Astrocyte of the spinal cord (primary cell): ENCODE results near the gene RPS6KA2.

Source experiments
- DNase-seq: peaks from one replicate; pipeline ENCODE4 v3.0.0; 2011; ENCODE audit warnings: low read depth, low spot score
- H3K4me3 ChIP-seq: 2 replicates; pipeline ENCODE4 v1.5.1; 2011; ENCODE audit warnings: low read depth, mild to moderate bottlenecking, low read length, moderate library complexity
- in situ Hi-C: cut with HindIII; loops from 2 replicates; pipeline ENCODE4 v1.10.0; 2017; ENCODE audit warnings: low sequenced_read_pairs
- TF ChIP-seq, protein P1 (sequence below): IDR thresholded peaks from 2 replicates; pipeline ENCODE4 v1.5.1; 2012; ENCODE audit warnings: low read depth, mild to moderate bottlenecking, low read length, inconsistent platforms

RPS6KA2 gene

DNA sequence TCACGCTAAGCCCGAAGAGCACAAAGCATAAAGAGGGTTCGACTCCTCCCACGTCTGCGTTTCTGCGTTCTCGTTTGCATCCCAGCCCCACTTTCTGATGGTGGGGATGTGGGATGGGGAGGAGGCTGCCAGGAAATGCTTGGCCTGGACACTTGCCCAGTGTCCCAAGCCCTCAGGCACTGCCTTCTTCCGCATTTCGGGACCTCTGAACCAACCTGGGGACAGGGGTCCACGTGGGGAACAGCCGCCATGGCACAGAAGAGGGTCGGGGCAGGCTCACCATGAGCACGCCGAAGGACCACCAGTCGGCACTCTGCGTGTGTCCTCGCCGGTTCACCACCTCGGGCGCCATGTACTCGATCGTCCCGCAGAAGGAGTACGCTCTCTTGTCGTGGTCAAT is 128.8 kb downstream of the RPS6KA2 start:
- TF ChIP-seq, protein P1, sequence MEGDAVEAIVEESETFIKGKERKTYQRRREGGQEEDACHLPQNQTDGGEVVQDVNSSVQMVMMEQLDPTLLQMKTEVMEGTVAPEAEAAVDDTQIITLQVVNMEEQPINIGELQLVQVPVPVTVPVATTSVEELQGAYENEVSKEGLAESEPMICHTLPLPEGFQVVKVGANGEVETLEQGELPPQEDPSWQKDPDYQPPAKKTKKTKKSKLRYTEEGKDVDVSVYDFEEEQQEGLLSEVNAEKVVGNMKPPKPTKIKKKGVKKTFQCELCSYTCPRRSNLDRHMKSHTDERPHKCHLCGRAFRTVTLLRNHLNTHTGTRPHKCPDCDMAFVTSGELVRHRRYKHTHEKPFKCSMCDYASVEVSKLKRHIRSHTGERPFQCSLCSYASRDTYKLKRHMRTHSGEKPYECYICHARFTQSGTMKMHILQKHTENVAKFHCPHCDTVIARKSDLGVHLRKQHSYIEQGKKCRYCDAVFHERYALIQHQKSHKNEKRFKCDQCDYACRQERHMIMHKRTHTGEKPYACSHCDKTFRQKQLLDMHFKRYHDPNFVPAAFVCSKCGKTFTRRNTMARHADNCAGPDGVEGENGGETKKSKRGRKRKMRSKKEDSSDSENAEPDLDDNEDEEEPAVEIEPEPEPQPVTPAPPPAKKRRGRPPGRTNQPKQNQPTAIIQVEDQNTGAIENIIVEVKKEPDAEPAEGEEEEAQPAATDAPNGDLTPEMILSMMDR: no peak
- DNase-seq: no peak
- in situ Hi-C loops: no loop called here
- no peak overlapping the region for H3K4me3 ChIP-seq

DNA sequence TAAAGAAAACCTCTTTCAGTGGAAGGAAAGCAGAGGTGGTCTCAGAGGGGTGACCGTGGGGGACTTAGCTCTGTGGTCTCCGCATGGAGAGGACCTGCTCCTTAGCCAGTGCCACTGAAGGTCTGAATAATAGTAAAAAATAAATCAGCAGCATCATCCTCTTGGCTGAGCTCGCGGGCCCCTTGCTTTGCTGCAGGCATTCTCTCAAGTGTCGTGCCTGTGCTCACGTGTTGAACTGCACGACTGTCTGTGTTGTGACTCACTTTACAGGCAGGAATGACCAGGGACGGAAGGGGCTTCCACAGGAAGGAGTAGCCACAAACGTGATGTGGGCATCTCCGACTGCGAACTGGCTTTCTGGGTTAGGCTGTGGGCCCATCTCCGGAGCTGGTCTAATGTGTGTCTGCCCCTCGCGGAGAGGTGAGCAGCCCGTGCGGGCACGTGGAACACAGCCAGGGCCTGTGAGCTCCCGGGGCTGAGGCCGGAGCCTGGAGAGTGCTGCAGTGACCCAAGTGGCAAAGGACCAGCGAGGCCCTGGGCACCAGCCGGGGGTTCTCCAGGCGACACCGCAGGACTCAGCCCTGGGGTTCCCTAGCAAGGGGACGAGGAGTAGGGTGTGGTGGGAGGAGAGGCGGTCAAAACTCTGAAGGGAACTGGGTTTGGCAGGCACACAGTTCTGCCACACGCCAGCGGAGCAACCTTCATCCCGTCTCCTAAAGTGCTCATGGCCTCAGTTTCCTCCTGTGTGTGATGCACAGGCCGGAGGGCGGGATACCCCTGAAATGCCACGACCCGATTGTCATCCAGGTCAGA is 129.8 kb downstream of the RPS6KA2 start:
- no peak for DNase-seq
- in situ Hi-C loops: no loop called here
- TF ChIP-seq, protein P1: no peak
- H3K4me3 ChIP-seq: no peak overlapping the region

DNA sequence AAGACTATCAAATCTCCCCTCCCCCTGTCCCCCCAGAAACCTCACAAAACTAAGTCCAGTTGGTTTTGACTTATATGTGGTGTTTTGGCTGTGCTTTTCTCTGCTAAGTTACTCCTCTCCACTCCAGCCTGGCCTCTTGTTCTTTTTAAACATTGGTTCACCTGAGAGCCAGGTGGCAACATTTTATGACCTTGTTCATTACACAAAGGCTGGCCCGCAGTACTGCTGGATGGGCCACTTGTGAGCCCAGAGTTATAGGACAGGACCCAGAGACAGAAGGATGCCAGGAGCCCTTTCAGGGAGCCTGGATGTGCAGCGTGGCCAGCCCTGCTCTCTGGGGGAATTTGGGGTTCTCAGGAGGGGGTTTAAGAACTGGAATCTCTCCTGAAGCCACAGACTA is 130.6 kb downstream of the RPS6KA2 start:
- TF ChIP-seq, protein P1: no peak
- H3K4me3 ChIP-seq: no peak overlapping the region
- DNase-seq: no peak
- in situ Hi-C loops: no loop called here

GRCh38 chr6:166495487-166496314 is 131.3 kb downstream of the RPS6KA2 start:
- in situ Hi-C loops: no loop called here
- TF ChIP-seq, protein P1: no peak
- no peak overlapping the region for H3K4me3 ChIP-seq
- DNase-seq: no peak

GRCh38 chr6:166494757-166495486 is 132.1 kb downstream of the RPS6KA2 start:
- no peak overlapping the region for H3K4me3 ChIP-seq
- in situ Hi-C loops: no loop called here
- TF ChIP-seq, protein P1: no peak
- DNase-seq: no peak

DNA sequence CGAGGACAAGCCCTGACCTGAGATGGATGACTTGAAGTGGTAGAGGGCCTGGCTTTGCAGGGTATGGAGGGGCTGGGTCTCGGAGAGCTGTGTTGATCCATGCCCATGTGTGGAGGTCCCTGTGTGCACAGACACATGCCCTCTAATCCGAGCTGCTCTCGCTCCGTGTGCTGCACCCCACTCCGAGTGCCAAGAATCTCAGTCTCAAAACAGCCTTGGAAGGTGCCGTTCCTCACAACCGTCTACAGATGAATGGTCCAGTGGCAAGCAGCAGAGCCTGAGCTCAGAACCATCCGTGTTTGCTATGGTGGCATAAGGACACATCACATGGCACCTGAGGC is 133.0 kb downstream of the RPS6KA2 start:
- in situ Hi-C loops: no loop called here

More for the DNA sequence above, 133.0 kb downstream of the RPS6KA2 start:
- DNase-seq: no peak
- TF ChIP-seq, protein P1: no peak
- no peak overlapping the region for H3K4me3 ChIP-seq
